Measurements from ENCODE around the gene KLF4.
A peak's percentile ranks its signal among the peaks of the same experiment; 100 is the strongest.
"Not testable (repeated sequence)": the region's sequence is repeated elsewhere in the genome, so short reads cannot be mapped to it uniquely, and the experiment has no call there.

KLF4 gene

GRCh38 chr9:107492381-107492970 lies 2.9 kb upstream of the KLF4 start:
- Mint-ChIP-seq H3K9me3 (no peaks in the 10 kb centered on the region), H3K4me1 (peaks cover 24% of the 10 kb centered on the region), H3K4me3 (no peak overlapping the region), H3K36me3 (no peaks in the 10 kb centered on the region), H3K27ac (no peak overlapping the region), H3K27me3 (peaks cover 58% of the 10 kb centered on the region)
- no peak for ATAC-seq

- H3K27me3 Mint-ChIP-seq, result peaks cover 67% of the 10 kb centered on the region
- ATAC-seq, result no peak
- peak overlapping the region; percentile 61 for H3K4me3 Mint-ChIP-seq
- H3K27ac Mint-ChIP-seq, result no peak overlapping the region
- peaks cover 31% of the 10 kb centered on the region for H3K4me1 Mint-ChIP-seq
- H3K9me3 Mint-ChIP-seq, result no peaks in the 10 kb centered on the region
- no peaks in the 10 kb centered on the region for H3K36me3 Mint-ChIP-seq
These were observed 1.8 kb upstream of the KLF4 start for GRCh38 chr9:107491081-107492053.

GRCh38 chr9:107490606-107490970 lies 1.0 kb upstream of the KLF4 start:
- peaks cover 65% of the 10 kb centered on the region for H3K27me3 Mint-ChIP-seq
- not testable (repeated sequence) for H3K9me3 Mint-ChIP-seq, H3K36me3 Mint-ChIP-seq, ATAC-seq
- peak overlapping the region; percentile 77 for H3K27ac Mint-ChIP-seq
- H3K4me3 Mint-ChIP-seq, result peak overlapping the region; percentile 73
- peaks cover 31% of the 10 kb centered on the region for H3K4me1 Mint-ChIP-seq

- peak overlapping the region; percentile 71 for H3K4me3 Mint-ChIP-seq
- H3K4me1 Mint-ChIP-seq, result peaks cover 31% of the 10 kb centered on the region
- no peaks in the 10 kb centered on the region for H3K36me3 Mint-ChIP-seq
- peak overlapping the region; percentile 49 for H3K27ac Mint-ChIP-seq
- peaks cover 51% of the 10 kb centered on the region for H3K27me3 Mint-ChIP-seq
- H3K9me3 Mint-ChIP-seq, result no peaks in the 10 kb centered on the region
- ATAC-seq, result peak; percentile 44
These were observed 360 bp downstream of the KLF4 start for GRCh38 chr9:107489144-107489673.

- Mint-ChIP-seq H3K27me3 (peaks cover 46% of the 10 kb centered on the region), H3K36me3 (no peaks in the 10 kb centered on the region), H3K9me3 (no peaks in the 10 kb centered on the region), H3K27ac (peak overlapping the region; percentile 49), H3K4me3 (peak overlapping the region; percentile 71), H3K4me1 (peaks cover 31% of the 10 kb centered on the region)
- ATAC-seq, result peak; percentile 4
These were observed 1.0 kb downstream of the KLF4 start for GRCh38 chr9:107488375-107489143.

GRCh38 chr9:107487521-107488374 lies 1.8 kb downstream of the KLF4 start:
- no peaks in the 10 kb centered on the region for H3K9me3 Mint-ChIP-seq
- H3K36me3 Mint-ChIP-seq, result no peaks in the 10 kb centered on the region
- ATAC-seq, result no peak
- peaks cover 46% of the 10 kb centered on the region for H3K27me3 Mint-ChIP-seq
- H3K4me3 Mint-ChIP-seq, result peak overlapping the region; percentile 71
- peaks cover 31% of the 10 kb centered on the region for H3K4me1 Mint-ChIP-seq
- no peak overlapping the region for H3K27ac Mint-ChIP-seq

- no peak for ATAC-seq
- H3K4me1 Mint-ChIP-seq, result peaks cover 31% of the 10 kb centered on the region
- H3K4me3 Mint-ChIP-seq, result peak overlapping the region; percentile 56
- no peaks in the 10 kb centered on the region for H3K9me3 Mint-ChIP-seq
- H3K36me3 Mint-ChIP-seq, result no peaks in the 10 kb centered on the region
- H3K27me3 Mint-ChIP-seq, result peaks cover 39% of the 10 kb centered on the region
- H3K27ac Mint-ChIP-seq, result no peak overlapping the region
These were observed 2.7 kb downstream of the KLF4 start for GRCh38 chr9:107486674-107487520.

GRCh38 chr9:107485458-107486043 lies 4.0 kb downstream of the KLF4 start:
- Mint-ChIP-seq H3K27ac (no peak overlapping the region), H3K27me3 (peaks cover 25% of the 10 kb centered on the region), H3K36me3 (no peaks in the 10 kb centered on the region), H3K9me3 (no peaks in the 10 kb centered on the region), H3K4me1 (peaks cover 23% of the 10 kb centered on the region), H3K4me3 (no peak overlapping the region)
- no peak for ATAC-seq

GRCh38 chr9:107484117-107484723 lies 5.3 kb downstream of the KLF4 start:
- Mint-ChIP-seq H3K36me3 (no peaks in the 10 kb centered on the region), H3K4me3 (no peak overlapping the region), H3K4me1 (peaks cover 17% of the 10 kb centered on the region), H3K9me3 (no peaks in the 10 kb centered on the region), H3K27ac (no peak overlapping the region), H3K27me3 (peaks cover 18% of the 10 kb centered on the region)
- peak; percentile 64 for ATAC-seq

- H3K27me3 Mint-ChIP-seq, result peaks cover 18% of the 10 kb centered on the region
- no peak overlapping the region for H3K27ac Mint-ChIP-seq
- no peak overlapping the region for H3K4me3 Mint-ChIP-seq
- H3K36me3 Mint-ChIP-seq, result no peaks in the 10 kb centered on the region
- peaks cover 11% of the 10 kb centered on the region for H3K4me1 Mint-ChIP-seq
- no peaks in the 10 kb centered on the region for H3K9me3 Mint-ChIP-seq
- ATAC-seq, result no peak
These were observed 5.9 kb downstream of the KLF4 start for GRCh38 chr9:107483666-107484065.

GRCh38 chr9:107481035-107481434 lies 8.5 kb downstream of the KLF4 start:
- Mint-ChIP-seq H3K36me3 (no peaks in the 10 kb centered on the region), H3K4me1 (no peaks in the 10 kb centered on the region), H3K27ac (no peak overlapping the region), H3K9me3 (no peaks in the 10 kb centered on the region), H3K27me3 (no peaks in the 10 kb centered on the region), H3K4me3 (no peak overlapping the region)
- ATAC-seq, result no peak

- H3K36me3 Mint-ChIP-seq, result no peaks in the 10 kb centered on the region
- no peaks in the 10 kb centered on the region for H3K27me3 Mint-ChIP-seq
- no peaks in the 10 kb centered on the region for H3K9me3 Mint-ChIP-seq
- ATAC-seq, result no peak
- H3K4me3 Mint-ChIP-seq, result no peak overlapping the region
- H3K4me1 Mint-ChIP-seq, result no peaks in the 10 kb centered on the region
- H3K27ac Mint-ChIP-seq, result no peak overlapping the region
These were observed 9.2 kb downstream of the KLF4 start for GRCh38 chr9:107480386-107480789.

GRCh38 chr9:107478805-107479204 lies 10.8 kb downstream of the KLF4 start:
- no peak overlapping the region for H3K4me3 Mint-ChIP-seq
- H3K9me3 Mint-ChIP-seq, result no peaks in the 10 kb centered on the region
- no peaks in the 10 kb centered on the region for H3K4me1 Mint-ChIP-seq
- no peaks in the 10 kb centered on the region for H3K36me3 Mint-ChIP-seq
- no peak for ATAC-seq
- no peak overlapping the region for H3K27ac Mint-ChIP-seq
- no peaks in the 10 kb centered on the region for H3K27me3 Mint-ChIP-seq

Measured in stimulated activated memory B cell treated with anti-CD40 and anti-IgM and Interleukin-4, amounts not matched to agents 10 μg/mL and 1 μg/mL and 100 μg/mL, for 72 hours (primary cell).